HG03097 (cell line): Measurements from ENCODE around the gene TPP1.
A peak's percentile ranks its signal among the peaks of the same experiment; 100 is the strongest.

Experiments
- ATAC-seq: cut with Tn5 transposase; IDR thresholded peaks from one replicate; pipeline ENCODE4 v1.9.1; 2021; ENCODE audit not compliant: unreplicated experiment, low FRiP score

The TPP1 gene

DNA sequence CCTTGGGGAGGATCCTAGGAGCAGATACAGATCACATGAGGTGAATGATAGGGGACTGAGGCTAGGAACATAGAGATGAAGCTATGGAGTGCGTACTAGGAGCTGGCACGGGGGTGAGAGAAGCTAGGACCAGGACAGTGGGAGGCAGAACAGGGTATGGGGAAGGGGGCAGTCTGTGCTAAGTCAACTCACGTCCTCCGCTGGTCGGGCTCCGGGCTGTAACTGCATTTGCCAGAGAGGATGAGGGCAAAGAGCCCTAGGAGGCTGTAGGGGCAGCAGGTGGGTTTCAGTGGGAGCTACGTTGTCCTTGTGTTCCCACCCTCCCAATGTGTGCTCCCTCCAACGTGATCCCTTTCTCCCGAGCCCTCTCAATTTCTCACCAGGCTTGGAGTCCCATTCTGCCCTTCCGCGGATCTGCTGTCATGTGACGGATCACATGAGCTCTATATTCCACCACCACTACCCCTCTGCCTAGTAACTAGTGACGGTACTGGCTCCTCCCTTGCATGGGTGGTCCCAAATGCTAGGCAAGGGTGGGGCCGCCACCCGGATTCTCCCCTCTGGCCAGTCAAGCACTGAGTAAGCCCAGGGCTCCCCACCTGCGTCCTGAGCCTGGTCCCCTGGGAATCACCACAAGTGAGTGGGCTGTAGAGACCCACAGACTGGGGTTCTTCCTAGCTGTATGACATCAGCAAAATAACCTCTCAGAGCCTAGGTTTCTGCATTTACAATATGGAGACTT, at the start of gene TPP1:
TSS of gene TPP1 (minus strand) at position 419 of the 742 bp plus-strand sequence. CDS start at position 397, 22 bp downstream.
- peak; percentile 97 for ATAC-seq

DNA sequence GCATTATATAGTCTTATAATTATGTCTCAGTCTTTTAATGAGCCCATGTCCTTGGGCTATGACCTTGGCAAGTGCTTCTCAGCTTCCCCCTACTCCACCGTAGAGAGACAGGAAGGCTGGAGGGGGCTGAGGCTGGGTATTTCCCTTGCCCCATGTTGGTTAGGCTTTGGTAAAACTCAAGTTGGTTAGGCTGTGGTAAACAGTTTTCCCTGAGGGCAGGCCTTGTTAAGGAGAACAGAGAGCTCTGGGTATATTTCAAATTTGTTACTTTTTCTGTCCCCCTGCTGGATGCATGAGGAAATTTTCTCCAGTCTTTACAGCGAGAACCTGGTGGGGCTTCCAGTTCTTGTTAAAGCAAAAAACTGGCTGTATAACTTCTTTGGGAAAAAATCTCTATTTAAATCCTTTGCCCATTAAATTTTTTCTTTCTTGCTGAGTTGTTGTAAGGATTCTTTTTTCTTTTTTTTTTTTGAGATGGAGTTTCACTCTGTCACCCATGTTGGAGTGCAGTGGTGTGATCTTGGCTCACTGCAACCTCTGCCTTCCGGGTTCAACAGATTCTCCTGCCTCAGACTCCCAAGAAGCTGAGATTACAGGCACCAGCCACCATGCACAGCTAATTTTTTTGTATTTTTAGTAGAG, 48.6 kb upstream of the TPP1 start:
- no peak for ATAC-seq

DNA sequence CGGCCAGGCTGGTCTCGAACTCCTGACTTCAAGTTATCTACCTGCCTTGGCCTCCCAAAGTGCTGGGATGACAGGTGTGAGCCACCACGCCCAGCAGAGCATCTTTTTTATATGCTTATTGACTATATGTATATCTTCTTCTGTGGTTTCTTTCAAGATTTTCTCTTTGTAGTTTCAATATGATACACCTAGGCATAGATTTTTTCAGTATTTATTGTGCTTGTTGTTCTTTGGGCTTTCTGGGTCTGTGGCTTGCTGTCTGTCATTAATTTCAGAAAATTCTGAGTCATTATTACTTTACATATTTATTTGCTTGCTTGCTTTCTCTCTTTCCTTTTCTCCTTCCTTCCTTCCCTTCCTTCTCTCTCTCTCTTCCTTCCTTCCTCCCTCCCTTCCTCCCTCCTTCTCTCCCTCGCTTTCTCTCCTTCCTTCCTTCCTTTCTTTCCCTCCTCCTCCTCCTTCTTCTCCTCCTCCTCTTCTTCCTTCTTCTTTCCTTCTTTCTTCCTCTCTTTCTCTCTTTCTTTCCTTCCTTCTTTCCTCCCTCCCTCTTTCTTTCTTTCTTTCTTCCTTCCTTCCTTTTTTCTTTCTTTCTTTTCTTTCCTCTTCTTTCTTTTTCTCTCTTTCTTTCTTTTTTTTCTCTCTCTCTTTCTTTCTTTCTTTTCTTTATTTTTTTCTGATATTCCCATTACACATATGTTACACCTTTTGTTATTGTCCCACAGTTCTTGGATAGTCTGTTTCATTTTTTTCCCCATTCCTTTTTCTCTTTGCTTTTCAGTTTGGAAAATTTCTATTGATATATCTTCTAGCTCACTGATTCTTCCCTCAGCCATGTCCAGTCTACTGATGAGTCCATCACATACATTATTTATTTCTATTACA, 47.3 kb upstream of the TPP1 start:
- no peak for ATAC-seq

DNA sequence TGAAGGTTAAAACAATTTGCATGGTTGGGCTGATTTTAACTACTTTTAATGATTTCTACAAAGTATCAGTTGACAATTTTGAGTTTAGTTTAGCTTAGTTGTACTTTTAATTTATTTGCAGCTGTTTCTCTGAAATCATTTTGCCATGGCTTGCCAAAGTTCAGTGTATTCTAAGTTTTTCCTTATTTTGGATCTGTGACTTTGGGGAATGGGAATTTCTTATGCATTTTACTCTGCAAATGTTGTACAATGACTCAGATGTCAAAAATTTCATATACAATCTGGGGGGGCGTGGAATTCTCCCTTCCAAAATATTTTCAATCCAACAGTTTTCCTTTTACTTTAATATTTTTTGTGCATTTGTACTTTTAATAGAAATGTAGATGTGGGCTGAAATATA, 45.3 kb upstream of the TPP1 start:
- ATAC-seq = no peak

DNA sequence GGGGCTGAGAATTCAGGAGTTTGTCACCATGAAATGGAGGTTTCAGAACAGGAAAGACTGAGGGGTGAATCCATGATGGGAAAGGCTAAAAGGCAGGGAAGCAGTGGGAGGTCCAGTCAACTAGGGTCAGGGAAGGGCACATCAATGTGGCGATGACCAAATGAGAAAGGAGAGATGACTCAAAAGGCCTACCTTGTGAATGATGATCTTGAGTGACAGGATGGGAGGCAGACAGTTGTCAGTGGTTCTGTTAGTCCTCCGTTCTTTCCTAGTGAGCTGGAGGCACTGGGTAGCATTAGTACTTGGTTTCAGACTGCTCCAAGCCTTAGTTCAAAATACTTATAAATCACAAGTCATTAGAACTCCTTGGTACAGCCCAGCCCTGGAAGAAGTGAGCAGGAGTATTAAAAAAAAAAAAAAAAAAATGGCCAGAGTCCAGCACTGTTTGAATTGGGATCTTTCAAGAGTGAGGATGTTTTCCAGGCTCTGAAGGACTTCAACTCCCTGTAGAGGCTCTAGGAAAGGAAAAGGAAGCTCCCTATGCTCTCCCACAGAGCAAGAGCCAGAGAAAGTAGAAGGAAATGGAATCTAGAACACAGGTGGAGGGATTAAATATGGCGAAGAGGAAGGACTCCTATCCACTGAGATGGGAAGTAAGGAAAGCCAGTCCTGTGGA, 44.7 kb upstream of the TPP1 start:
- no peak for ATAC-seq

DNA sequence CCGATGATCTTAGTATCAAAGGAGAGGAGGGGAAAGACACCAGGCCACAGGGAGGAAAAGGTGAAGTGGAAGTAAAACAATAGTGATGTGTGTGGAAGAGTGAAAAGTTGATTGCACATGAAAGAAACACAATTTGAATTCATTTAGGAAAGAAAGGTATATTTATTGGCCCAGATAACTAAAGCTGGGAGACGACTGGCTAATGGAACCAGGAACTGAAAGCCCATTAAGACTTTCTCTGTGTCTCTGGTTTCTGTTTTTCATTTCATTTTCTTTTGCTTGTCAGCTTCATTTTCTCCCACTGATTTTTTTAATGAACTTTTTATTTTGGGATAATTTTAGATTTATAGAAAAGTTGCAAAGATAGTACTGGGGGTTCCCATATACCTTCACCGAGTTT, 41.5 kb upstream of the TPP1 start:
- ATAC-seq = no peak

DNA sequence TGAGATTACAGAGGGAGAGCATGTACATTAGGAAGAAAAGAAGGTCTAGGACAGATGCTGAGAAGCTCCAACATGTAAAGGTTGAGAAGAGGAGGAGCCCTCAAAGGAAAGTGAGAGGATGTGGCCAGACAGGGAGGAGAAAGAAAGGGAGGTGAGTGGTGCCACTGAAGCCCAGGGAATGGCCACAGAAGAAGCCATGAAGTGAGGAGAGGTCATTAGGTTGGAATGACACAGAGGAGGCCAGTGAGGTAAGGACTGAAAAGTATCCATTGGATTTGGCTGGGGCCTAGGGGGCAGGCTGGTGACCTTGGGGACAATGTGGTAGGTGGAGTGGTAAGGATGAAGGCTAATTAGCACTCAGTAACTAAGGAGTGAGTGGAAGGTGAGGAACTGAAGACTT, 39.4 kb upstream of the TPP1 start:
- no peak for ATAC-seq

DNA sequence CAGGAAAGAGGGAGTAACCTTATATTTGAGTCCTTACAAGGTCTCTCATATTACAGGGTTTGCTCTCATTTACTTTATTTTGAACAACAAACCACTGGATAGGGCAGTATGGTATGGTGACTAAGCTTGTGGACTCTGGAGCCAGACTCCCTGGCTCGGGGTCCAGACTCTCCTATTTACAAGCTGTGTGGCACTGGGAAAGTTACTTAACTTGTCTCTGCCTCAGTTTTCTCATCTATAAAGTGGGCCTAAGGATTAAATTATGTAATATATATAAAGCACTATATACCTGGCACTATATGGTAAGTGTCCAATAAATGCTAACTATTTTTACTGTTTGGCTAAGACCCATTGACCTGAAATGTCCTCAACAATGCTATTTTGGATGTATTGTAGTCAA, 38.1 kb upstream of the TPP1 start:
- no peak for ATAC-seq

DNA sequence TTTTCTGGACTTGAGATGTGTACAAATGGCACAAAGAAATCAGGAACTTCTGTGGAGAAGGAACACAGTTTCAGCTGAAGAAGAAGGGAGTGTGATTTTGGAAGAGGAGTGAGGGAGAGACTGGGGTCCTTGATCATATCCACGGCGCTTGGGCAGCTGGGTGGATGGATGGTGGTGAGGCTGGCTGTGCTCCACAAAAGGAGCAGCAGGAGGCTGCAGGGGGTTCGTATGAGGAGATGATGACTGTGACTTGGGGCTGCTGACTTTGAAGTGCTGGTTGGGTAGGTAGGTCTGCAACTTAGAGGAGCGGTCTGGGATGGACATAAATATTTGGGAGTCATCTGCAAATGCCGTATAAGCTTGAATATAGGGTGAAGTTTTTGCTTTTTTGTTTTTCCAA, 37.7 kb upstream of the TPP1 start:
- no peak for ATAC-seq

DNA sequence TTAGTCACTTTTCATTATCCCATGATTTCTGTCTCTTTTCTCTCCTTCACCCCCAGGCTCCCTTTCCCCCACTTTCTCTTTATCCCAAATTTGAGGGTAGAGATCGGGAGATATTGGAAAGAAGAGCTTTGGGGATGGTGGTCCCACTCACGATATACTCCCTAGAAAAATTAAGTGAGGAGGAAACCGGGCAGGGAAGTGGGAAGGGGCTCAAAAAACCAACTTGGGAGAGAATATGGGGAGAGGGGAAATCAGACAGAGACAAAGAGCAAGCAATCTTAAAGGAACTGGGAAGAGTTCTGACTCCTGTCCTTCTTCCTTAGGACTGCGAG, 37.3 kb upstream of the TPP1 start:
- ATAC-seq = no peak

DNA sequence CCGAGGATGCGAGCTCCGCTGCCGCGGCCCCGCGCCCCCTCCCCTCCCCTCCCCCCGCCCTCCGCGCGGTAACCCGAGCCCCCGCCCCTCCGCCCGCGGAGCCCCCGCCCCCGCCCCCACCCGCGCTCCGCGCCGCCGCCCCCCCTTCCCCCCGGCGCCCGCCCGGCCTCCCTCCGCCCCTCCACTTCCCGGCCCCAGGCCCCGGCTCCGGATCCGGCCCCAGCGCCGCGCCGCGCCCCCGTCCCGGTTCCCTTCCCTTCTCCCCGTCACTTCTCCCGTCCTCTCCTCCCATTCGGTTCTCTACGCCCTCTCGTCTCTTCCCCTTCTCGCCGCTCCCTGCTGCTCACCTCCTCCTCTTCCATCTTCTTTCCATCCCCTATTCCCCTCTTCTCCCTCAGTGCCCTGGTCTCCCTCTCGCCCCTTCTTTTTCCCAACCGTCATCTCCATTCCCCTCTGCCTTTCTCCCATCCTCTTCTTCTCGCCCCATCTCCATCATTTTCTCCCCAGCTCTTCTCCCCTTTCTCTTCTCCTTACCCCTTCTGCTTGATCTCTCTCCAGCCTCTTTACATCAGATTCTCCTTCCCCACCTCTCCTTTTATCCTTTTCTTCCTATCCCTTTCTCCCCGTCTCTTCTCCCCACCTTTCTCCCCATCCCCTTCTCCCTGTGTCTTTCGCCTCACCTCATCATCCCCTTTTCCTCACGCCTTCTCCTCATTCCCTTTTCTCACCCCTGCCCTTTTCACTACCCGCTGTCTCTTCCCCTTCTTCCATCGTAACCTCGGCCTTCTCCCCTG, 36.8 kb upstream of the TPP1 start, which contains the start of gene DCHS1:
TSS of gene DCHS1 (minus strand) at position 20 of the 794 bp plus-strand sequence. CDS start 14,196 bp downstream, outside the sequence.
- no peak for ATAC-seq

DNA sequence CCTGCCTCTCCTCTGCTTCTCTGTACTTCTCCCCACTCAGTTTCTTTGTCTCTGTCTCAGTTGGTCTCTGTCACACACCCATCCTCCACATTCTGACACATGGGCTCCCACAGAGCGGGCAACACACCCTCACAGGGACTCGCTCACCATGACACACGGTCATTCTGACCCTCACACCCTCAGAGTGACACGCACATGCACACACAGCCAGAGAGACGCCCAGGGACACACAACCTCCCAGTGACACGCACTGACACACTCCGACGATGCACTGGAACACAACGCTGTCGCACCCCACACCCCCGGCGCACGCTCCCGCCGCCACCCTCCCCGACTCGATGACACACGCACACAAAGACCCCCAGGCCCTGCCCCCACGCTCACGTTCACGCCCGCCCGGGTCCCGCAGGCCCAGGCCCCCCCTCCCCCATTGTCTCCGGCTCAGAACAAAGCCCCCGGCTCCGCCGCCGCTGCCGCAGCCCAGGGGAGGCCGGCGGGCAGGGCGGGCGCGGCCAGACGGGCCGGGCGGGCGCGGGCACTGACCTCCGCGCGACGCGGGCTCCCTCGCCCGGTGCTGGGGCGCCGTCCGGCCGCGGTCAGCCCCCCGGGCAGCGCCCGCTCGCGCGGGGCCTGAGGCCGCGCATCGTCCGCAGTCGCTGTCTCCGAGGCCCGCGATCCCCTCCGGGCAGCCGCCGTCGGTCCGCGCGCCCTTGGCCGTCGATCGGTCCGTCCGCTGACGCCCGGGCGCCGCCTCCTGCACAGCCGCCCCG, 36.0 kb upstream of the TPP1 start:
- no peak for ATAC-seq

DNA sequence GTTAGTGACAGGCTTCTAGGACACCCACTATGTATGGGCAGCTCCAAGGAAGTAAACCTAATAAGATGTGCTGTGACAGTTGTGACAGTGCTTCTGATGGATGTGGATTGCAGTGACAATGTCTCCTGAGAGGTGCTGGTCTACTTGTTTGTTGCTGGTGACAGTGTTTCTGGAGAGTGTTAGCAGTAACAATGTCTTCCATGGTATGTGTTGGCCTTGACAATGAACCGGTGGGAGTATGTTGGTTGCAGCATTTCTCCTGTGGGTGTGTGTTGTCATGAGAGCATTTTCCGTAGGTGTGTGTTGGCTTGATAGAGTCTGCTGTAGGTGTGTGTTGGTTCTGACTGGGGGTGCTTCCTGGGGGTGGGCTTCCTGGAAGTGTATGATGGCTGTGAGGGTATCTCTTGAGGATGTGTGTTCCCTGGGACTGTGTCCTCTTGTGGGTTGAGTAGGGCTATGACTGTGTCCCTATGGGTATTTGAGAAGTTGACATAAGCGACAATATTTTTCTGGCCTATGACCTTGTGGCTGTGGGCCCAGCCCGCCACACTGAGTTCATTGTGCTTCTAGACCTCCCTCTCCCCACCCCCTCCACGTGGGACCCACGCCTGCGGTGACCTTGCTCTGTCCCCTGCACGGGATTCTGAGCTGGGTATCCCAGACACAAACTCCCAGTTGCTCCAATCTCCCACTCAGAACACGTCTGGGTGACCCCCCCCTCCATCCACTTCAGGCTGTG, 35.2 kb upstream of the TPP1 start:
- no peak for ATAC-seq

DNA sequence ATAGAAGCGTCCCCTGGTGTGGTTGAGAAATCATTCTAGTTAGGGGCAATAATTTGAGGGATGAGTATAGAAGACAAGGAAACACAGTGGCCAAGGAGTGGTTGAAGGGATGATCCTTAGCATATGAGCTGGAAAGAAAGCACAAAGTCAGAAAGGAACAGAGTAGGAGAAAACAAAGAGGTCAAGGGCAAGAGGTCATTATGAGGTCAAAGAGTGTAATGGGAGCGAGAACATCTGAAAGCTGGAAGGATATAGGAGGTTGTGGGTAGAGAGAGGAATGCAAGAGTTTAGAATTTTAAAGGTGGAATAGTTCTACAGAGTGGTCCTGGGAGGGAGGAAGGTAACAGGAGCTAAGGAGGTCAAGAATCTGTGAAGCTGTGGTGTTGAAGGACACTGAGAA, 34.4 kb upstream of the TPP1 start:
- ATAC-seq = no peak

DNA sequence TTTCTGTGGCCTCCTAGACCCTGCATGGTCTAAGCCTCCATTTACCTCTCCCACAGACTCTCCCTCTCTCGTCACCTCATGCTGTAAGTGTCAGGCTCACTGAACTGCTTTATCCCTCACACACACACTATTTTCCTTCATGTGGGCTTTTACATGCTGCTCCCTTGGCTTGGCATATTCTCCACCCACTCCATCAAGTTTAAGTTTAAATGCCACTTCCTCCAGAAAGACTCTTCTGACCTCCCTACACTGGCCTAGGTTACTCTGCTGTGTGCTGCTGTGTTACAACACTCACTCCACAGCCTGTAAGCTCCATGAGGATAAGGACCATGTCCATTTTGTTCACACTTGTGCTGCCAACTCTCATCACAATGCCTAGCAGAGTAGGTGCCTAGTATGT, 33.9 kb upstream of the TPP1 start:
- ATAC-seq = no peak

DNA sequence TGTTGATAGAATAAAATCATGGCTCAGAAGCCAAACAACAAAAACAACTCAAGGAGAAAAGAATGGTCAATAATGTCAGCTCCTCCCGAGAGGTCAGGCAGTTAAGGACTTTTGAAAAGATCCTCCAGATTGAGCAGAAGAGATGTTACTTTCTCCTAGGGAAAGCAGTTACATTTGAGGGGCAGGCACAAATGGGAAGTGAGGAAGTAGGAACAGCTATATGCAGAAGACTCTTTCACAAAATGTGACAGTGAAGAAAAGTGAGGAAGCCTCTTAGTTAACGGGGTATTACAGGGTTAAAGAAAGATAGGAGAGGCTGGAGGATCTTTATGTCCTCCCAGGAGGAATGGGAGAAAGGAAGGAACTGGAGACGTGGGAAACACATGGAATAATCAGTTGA, 33.0 kb upstream of the TPP1 start:
- ATAC-seq = no peak

DNA sequence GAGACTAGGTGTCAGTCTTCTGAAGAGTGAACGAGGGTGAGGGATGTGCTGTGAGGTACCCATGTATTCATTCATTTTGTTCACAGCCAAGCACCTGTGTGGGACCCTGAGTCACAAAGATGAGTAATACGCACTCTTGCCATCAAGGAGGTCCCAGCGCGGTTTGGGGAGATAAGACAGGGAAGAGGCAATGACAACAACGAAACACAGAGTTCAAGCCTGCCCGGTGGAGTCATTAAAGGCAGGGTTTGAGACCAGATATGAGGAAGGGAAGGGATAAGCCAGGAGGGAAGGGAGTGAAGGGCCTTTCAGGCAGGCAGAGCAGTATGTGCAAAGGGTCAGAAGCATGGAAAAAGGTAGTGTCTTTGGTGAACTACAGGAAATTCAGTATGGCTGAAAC, 31.8 kb upstream of the TPP1 start:
- no peak for ATAC-seq

DNA sequence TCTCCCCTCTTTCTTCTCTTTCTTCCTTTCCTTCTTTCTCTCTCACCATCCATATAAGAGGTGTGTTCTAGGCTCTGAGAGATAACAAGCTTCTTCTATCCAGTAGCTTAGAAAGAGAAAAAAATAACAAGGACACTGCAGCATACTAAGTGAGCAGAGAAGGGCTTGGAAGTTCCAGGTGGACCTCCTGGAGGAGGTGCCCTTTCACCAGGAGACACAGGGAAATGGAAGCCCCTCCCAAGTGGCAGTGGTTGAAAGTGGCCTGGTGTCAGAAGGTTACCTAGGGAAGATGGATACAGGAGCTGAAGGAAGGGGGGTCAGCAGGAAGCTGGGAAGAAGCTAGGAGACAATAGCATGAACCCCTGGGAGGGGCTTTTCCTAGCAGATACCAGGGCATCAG, 30.9 kb upstream of the TPP1 start:
- ATAC-seq = no peak

DNA sequence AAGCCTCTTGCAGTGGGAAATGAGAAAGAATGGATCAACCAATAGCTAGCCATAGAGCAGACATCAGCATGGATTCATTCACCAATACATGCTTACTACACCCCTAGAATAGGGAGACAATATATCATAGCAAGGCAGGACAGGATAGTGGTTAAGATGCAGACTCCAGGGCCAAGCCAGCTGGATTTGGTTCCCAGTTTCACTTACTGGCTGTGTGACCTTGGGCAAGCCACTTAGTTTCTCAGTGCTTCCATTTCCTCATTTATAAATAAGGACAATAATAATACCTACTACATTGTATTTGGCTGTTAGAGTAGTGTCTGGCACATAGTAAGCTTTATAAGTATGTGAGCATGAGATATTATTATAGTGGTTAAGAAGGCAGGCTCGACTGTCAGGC, 29.3 kb upstream of the TPP1 start:
- no peak for ATAC-seq
